ENCODE measurements around the gene THRB. TPM values are rescaled to one million over a fixed set of nuclear protein-coding genes. Genes with fewer than 3 reads are reported as not detected.

Gene THRB
- total RNA-seq, 6 experiments from 2014 or later: 14.5 to 29.5 (median 17.3) TPM

GRCh38 chr3:24338409-24339130 lies 156.1 kb downstream of the THRB start:
- H3K27me3 ChIP-seq: no peaks in the 10 kb centered on the region
- no peak overlapping the region for H3K27ac ChIP-seq
- H3K9me3 ChIP-seq: no peaks in the 10 kb centered on the region
- DNase-seq (no peak), ATAC-seq (no peak)
- intact Hi-C loops (cut with DNase I): no loop called here
- 59% methylated on average over 5 of the region's 5 CpGs for WGBS (ENCODE audit: insufficient coverage, low coverage, low lambda C conversion rate, missing lambda C conversion rate)
- no peaks in the 10 kb centered on the region for H3K36me3 ChIP-seq
- H3K4me3 ChIP-seq: no peak overlapping the region
- TF ChIP-seq POLR2A (IDR thresholded peaks at IDR 0.05): no peak
- TF ChIP-seq, protein P1, sequence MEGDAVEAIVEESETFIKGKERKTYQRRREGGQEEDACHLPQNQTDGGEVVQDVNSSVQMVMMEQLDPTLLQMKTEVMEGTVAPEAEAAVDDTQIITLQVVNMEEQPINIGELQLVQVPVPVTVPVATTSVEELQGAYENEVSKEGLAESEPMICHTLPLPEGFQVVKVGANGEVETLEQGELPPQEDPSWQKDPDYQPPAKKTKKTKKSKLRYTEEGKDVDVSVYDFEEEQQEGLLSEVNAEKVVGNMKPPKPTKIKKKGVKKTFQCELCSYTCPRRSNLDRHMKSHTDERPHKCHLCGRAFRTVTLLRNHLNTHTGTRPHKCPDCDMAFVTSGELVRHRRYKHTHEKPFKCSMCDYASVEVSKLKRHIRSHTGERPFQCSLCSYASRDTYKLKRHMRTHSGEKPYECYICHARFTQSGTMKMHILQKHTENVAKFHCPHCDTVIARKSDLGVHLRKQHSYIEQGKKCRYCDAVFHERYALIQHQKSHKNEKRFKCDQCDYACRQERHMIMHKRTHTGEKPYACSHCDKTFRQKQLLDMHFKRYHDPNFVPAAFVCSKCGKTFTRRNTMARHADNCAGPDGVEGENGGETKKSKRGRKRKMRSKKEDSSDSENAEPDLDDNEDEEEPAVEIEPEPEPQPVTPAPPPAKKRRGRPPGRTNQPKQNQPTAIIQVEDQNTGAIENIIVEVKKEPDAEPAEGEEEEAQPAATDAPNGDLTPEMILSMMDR (IDR thresholded peaks at IDR 0.05): no peak
- H3K4me1 ChIP-seq: peaks cover 0 to 39% (median 3%) of the 10 kb centered on the region in 4 donors

DNA sequence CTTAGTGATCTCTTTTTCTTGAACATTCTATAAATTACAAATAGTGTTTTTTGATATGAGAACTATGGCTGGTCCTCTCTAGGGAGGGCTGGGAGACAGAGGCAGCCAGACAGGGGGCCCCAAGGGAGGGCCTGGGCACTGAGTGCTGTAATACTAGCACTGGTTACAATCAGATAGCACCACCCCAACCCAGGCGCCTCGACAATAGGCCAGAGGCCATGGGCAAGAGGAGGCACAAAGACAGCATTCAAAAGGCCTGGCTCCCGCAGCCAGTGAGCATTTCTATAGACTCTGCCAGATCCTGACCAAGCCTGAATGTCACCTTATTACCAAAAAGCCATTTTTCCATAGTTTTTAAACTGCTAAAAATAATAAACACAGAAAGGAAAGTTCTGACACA lies 158.5 kb downstream of the THRB start:
- peaks cover 0 to 28% (median 3%) of the 10 kb centered on the region in 4 donors for H3K4me1 ChIP-seq
- H3K4me3 ChIP-seq: no peak overlapping the region
- WGBS (ENCODE audit: insufficient coverage, low coverage, low lambda C conversion rate, missing lambda C conversion rate): 83% methylated on average over 1 of the region's 3 CpGs
- intact Hi-C loops (cut with DNase I): no loop called here
- peaks cover 0 to 2% (median 0%) of the 10 kb centered on the region in 4 donors for H3K36me3 ChIP-seq
- TF ChIP-seq, protein P1 (IDR thresholded peaks at IDR 0.05): no peak
- TF ChIP-seq POLR2A (IDR thresholded peaks at IDR 0.05): no peak
- H3K9me3 ChIP-seq: no peaks in the 10 kb centered on the region
- no peaks in the 10 kb centered on the region for H3K27me3 ChIP-seq
- ATAC-seq (peak in 1 of 4 donors; percentile 22), DNase-seq (no peak)
- H3K27ac ChIP-seq: no peak overlapping the region

- Histone ChIP-seq H3K4me1 (no peaks in the 10 kb centered on the region), H3K36me3 (peaks cover 0 to 2% (median 0%) of the 10 kb centered on the region in 4 donors), H3K27ac (no peak overlapping the region), H3K27me3 (no peaks in the 10 kb centered on the region), H3K4me3 (no peak overlapping the region), H3K9me3 (no peaks in the 10 kb centered on the region)
- 83% methylated on average over 3 of the region's 3 CpGs for WGBS (ENCODE audit: insufficient coverage, low coverage, low lambda C conversion rate, missing lambda C conversion rate)
- TF ChIP-seq, protein P1 (IDR thresholded peaks at IDR 0.05): no peak
- TF ChIP-seq POLR2A (IDR thresholded peaks at IDR 0.05): no peak
- ATAC-seq: no peak
- no peak for DNase-seq
- intact Hi-C loops (cut with DNase I): no loop called here
These were observed 162.6 kb downstream of the THRB start for GRCh38 chr3:24332092-24332491.

- TF ChIP-seq, protein P1 (IDR thresholded peaks at IDR 0.05): no peak
- TF ChIP-seq POLR2A (IDR thresholded peaks at IDR 0.05): no peak
- H3K4me1 ChIP-seq: no peaks in the 10 kb centered on the region
- no peaks in the 10 kb centered on the region for H3K27me3 ChIP-seq
- H3K27ac ChIP-seq: no peak overlapping the region
- DNase-seq (no peak), ATAC-seq (no peak)
- no peaks in the 10 kb centered on the region for H3K9me3 ChIP-seq
- no peaks in the 10 kb centered on the region for H3K36me3 ChIP-seq
- intact Hi-C loops (cut with DNase I): no loop called here
- H3K4me3 ChIP-seq: no peak overlapping the region
These were observed 171.4 kb downstream of the THRB start for GRCh38 chr3:24323272-24323671.
